GM21367 (cell line): ENCODE results near the gene RELB.
"Not testable (repeated sequence)": the region's sequence is repeated elsewhere in the genome, so short reads cannot be mapped to it uniquely, and the experiment has no call there.

ENCODE experiments used
- ATAC-seq: cut with Tn5 transposase; IDR thresholded peaks from one replicate; pipeline ENCODE4 v1.9.1; 2021; ENCODE audit not compliant: unreplicated experiment

The RELB gene

DNA sequence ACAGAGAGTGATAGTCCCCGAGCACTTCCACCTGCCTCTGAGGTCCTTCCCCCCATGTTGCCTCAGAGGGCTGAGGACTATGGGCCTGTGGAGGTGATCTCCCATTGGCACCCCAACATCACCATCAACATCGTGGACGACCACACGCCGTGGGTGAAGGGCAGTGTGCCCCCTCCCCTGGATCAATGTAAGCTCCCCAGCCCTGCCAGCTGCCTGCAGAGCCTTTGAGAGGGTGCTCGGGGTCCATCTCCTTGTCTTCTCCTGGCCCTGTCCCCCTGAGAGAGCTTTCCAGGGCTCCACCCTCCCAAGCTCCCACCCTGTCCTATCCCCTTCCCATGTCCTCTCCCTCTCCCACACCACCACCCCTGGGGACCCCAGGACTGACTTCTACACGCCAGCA, 14.9 kb upstream of the RELB start:
- ATAC-seq = no peak

DNA sequence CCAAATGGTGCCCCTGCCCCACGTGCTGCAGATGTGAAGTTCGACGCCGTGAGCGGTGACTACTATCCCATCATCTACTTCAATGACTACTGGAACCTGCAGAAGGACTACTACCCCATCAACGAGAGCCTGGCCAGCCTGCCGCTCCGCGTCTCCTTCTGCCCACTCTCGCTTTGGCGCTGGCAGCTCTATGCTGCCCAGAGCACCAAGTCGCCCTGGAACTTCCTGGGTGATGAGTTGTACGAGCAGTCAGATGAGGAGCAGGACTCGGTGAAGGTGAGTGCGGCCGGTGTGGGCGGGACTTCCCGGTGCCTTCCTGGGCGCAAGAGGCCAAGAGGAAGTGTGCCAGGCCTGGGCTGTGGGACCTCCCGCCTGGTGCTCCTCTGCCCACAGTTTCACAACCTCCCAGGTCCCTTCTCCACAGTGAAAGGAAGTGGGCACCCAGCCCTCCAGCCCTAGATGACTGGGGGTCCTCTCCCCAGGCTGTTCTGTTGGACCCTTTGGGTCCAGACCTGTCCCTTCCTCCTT, 14.1 kb upstream of the RELB start:
- ATAC-seq = no peak

DNA sequence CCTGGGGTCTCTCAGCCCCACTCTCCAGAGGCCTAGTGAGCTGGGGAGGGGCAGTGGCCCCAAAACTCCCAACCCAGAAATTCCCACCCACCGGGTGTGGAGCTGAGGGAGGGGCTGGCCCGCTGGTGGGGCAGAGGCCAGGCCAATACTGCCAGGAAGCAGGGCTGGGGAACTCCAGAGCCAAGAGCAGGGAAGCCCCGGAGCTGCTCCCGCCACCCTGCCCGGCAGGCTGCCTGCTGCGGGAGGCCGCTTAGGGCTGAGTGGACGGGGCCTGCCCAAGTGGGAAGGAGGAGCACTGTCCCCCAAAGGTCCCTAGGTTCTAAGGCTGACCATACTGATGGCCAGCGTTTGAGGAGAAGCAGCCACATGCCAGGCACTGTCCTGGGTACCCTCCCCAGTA, 13.0 kb upstream of the RELB start:
- no peak for ATAC-seq

DNA sequence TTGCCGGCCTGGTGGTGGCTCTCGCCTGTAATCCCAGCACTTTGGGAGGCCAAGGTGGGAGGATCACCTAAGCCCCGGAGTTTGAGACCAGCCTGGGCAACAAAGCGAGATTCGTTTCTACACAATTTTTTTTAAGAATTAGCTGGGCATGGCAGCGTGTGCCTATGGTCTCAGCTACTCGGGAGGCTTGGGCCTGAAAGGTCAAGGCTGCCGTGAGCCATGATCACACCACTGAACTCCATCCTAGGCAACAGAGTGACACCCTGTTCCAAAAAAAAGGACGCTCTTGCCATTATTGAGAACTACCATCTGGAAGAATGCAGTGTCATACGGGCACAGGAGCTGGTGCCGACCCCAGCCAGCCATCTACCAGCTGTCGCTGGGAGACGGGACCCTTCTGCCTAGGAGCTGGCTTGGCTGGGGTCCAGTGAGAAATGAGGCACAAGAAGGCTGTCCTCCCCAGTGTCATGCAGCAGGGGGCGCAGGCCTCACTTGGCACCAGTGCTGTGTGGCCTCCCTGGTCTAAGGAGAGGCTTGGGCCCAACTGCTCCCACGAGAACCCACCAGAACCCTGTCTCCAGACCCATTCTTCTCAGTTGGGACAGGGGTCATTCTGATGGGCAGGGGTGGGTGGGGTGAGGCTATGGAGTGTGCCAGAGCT, 12.2 kb upstream of the RELB start:
- no peak for ATAC-seq

DNA sequence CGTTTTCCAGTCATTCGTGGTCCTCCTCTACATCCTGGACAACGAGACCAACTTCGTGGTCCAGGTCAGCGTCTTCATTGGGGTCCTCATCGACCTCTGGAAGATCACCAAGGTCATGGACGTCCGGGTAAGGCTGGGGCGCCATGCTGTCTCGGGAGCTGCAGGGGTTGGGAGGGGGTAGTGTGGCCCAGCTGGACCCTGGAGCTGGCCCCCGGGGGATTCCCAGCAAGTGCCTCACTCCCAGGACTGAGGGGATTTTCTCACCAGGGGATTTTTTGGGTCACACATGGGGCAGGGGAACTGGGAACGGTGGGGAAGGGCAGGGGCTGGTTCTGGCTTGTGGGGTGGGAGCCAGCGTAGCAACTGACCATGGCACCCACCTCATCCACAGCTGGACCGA, 10.8 kb upstream of the RELB start:
- no peak for ATAC-seq

DNA sequence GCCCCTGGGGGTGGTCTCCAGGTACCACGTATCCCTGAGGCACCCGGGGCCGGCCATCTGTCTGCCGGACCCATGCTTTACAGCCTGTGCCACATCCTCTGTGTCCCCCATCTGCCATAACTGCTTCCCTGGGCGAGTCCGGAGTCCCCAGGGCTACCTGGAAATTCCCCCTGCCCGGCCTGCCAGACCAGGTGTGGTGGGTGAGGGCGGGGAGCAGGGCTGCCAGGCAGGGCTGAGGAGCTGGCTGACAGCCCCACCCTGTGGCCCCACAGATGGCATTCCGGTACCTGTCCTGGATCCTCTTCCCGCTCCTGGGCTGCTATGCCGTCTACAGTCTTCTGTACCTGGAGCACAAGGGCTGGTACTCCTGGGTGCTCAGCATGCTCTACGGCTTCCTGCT, 10.3 kb upstream of the RELB start:
- ATAC-seq = no peak

DNA sequence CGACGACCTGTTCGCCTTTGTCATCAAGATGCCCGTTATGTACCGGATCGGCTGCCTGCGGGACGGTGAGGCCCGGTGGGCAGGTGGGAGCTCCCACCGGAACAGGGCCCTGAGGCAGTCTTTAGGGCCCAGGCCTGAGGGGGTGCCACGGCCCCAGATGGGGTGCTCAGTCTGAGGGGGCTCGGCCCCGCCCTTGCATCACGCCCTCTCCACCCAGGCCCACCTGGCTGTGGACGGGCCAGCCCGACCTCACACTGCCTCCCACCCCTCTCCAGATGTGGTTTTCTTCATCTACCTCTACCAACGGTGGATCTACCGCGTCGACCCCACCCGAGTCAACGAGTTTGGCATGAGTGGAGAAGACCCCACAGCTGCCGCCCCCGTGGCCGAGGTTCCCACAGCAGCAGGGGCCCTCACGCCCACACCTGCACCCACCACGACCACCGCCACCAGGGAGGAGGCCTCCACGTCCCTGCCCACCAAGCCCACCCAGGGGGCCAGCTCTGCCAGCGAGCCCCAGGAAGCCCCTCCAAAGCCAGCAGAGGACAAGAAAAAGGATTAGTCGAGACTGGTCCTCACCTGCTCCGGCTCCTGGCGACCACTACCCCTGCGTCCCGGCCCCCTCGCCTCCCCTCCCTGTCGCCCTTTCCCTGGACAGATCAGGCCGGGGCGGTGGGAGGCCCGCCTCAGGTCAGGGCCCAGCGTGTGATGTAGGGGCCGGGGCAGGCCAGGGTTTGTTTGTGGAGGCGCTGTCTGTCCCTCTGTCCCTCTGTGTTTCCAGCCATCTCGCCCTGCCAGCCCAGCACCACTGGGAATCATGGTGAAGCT, 8.7 kb upstream of the RELB start:
- no peak for ATAC-seq

DNA sequence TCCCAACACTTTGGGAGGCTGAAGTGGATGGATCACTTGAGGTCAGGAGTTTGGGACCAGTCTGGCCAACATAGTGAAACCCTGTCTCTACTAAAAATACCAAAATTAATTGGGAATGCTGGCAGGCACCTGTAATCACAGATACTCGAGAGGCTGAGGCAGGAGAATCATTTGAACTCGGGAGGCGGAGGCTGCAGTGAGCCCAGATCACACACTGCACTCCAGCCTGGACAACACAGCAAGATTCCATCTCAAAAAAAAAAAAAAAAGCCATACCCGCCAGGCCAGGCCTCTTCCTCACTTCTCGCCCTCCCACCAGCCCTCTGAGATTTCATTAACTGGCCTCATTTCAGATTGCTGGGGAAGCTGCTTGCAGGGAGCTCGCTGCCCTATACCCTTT, 7.7 kb upstream of the RELB start:
- no peak for ATAC-seq

DNA sequence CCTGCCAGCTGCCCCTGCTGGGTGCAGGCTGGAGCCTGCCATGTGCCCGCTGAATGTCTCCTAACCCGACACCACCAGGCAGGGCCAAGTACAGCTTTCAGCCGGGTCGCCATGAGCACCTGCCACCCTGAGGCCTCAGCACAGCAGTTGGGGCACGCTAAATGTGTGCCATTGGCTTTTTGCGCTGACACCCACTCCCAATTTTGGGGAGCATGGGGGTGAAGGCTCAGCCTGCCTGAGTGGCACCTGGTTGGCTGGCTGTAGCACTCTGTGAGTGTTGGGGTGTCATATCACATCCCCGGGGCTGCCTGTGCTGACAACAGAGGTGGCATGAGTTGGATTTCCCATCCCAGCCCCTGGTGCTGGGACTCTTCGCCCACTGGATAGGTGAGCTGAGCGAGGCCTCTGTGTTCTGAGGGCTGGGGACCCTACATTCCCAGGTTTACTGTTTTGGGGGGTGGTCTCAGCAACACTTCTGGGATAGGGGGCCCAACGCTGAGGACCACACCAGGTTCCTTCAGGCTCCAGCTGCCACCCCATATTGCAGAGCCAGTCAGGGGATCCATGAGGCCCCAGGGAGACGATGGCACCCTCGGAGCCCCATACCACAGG, 7.2 kb upstream of the RELB start:
- ATAC-seq = no peak

DNA sequence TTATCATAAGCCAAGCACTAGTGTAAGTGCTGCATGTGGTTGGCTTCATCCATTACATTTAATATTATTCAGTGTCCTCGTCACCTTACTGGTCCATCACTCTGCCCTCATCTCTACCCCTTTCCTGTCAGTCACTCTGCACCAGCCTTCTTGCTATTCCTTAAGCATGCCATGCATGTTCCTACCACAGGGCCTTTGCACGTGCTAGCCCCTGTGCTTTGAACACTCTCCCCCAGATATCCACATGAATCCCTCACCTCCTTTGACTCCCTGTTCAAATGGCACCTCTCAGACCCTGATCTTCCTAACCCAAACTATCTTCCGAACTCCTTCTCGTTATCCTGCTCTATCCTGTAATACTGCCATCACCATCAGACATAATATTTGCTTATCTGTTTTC, 3.2 kb upstream of the RELB start:
- no peak for ATAC-seq

DNA sequence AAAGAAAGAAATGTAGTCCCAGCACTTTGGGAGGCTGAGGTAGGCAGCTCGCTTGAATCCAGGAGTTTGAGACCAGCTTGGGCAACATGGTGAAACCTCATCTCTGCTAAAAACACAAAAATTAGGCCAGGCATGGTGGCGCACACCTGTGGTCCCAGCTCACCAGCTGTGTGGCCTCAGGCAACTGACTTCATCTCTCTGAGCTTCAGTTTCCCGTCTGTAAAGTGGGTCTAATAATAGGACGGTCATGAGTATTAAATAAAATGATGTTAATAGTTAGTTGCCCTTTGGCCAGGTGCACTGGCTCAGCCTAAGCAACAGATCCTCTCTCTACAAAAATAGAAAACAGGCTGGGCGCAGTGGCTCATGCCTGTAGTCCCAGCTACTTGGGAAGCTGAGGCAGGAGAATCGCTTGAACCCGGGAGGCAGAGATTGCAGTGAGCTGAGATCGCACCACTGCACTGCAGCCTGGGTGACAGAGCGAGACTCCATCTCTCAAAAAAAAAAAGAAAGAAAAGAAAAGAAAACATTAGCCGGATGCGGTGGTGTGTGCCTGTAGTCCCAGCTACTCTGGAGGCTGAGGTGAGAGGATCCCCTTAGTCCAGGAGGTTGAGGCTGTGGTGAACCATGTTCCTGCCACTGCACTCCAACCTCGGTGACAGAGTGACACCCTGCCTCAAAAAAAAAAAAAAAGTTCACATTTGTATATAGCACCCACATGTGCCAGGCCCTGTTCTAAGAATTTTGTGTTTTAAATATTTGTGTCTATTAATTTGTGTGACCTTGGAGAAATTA, 1.9 kb upstream of the RELB start:
- not testable (repeated sequence) for ATAC-seq

DNA sequence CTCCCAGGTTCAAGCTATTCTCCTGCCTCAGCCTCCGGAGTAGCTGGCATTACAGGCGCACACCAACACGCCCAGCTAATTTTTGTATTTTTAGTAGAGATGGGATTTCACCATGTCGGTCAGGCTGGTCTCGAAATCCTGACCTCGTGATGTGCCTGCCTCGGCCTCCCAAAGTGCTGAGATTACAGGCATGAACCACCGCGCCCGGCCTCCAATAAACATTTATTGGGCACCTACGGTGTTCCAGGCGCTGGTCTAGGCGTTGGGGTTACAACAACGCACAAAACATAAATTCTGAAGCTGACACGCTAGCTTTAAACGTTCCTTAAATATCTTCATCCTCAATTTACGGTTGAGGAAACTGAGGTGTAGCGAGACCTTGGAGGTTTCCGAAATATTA, 599 bp upstream of the RELB start:
- not testable (repeated sequence) for ATAC-seq

DNA sequence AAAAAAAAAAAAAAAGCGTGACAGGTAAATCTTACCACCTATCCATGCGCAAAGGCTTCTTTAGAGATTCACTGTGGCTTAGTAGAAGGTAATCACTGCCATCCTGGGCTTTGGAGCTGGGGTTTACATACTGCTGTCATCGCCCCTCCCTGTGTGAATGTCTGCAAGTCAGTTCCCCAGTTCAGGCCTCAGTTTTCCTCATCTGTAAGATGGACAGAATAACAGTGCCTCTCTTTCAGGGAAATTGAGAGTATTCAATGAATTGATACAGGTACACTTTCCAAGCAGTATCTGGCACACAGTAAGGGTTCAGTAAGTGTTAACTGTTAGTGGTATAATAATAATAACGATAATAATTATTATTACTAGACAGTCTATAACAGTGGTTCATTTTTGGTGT, 2.2 kb downstream of the RELB start:
- ATAC-seq = no peak

DNA sequence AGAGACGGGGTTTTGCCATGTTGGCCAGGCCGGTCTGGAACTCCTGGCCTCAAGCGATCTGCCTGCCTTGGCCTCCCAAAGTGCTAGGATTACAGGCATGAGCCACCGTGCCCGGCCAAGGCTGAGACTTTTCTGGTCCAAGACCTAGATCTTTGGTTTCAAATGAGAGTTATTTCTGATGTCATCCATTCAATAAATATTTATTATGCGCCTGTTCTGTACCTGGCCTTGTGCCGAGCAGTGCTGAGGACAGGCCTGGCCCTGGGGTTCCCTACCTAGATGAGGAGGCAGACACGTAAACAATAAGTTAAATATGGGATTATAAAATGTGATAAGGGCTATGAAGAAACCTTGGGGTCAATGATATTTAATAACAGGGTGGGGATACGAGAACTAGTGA, 4.5 kb downstream of the RELB start:
- no peak for ATAC-seq

DNA sequence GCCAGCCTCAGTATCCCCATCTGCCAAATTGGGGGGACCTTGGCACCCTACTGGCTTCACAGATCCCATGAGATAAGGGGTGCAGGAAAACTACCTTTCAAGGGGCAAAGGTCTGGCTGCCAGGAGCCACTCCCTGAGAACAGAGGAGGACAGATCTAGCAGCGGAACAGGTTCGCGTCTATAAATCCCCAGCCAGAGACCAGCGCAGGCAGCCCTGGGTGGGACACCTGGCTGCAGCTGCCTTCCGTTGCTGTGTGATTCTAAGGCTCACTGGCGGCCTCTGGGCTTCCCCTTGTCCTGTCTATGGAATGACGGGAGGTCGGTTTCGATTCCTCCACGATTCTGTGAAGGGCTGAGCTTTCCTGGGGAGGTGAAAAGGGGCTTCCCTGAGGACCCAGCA, 7.3 kb downstream of the RELB start:
- no peak for ATAC-seq

DNA sequence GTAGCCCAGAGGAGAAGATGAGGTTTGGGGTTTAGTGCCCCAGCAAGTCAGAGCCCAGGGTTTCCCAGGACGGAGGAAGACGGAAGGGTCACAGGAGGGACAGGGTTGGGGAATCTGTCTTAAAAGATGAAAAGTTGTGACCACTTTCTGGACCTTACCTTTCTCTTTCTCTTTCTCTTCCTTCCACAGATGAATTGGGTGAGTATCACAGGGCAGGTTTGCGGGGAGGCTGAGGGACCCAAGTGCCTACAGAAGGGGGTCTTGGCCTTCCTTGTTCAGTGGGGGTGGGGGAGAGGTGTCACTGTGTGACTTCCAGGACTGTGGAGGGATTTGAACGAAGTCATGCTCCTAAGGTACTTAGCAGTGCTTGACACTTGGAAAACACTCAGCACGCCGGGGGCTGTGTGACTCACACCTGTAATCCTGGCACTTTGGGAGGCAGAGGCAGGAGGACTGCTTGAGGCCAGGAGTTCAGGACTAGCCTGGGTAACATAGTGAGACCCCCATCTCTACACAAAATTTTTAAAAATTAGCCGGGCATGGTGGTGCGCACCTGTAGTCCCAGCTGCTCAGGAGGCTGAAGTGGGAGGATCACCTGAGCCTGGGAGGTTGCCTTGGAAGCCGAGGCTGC, 8.5 kb downstream of the RELB start:
- ATAC-seq = no peak

DNA sequence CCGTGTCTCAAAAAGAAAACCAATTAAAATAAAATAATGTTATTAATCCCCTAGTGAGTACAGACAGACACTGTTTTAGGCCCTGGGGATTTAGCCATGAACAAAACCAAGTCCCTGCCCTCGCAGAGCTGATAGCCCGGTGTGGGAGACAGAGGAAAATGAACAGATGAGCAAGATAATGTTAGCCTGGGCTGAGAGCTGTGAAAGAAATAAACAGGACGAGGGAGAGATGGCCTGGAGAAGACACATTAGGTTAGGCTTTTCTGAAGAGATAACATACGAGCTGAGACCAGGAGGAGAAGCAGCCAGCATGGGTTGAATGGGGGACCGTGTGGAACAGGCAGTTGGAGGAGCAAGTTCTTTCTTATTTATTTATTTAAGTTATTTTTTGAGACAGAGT, 9.0 kb downstream of the RELB start:
- ATAC-seq = no peak

DNA sequence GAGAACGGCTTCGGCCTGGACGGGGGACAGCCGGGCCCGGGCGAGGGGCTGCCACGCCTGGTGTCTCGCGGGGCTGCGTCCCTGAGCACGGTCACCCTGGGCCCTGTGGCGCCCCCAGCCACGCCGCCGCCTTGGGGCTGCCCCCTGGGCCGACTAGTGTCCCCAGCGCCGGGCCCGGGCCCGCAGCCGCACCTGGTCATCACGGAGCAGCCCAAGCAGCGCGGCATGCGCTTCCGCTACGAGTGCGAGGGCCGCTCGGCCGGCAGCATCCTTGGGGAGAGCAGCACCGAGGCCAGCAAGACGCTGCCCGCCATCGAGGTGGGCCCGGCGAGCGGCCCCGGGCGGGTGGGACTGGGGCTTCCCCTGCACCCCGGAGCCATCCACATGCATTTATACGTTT, 10.7 kb downstream of the RELB start:
- no peak for ATAC-seq

DNA sequence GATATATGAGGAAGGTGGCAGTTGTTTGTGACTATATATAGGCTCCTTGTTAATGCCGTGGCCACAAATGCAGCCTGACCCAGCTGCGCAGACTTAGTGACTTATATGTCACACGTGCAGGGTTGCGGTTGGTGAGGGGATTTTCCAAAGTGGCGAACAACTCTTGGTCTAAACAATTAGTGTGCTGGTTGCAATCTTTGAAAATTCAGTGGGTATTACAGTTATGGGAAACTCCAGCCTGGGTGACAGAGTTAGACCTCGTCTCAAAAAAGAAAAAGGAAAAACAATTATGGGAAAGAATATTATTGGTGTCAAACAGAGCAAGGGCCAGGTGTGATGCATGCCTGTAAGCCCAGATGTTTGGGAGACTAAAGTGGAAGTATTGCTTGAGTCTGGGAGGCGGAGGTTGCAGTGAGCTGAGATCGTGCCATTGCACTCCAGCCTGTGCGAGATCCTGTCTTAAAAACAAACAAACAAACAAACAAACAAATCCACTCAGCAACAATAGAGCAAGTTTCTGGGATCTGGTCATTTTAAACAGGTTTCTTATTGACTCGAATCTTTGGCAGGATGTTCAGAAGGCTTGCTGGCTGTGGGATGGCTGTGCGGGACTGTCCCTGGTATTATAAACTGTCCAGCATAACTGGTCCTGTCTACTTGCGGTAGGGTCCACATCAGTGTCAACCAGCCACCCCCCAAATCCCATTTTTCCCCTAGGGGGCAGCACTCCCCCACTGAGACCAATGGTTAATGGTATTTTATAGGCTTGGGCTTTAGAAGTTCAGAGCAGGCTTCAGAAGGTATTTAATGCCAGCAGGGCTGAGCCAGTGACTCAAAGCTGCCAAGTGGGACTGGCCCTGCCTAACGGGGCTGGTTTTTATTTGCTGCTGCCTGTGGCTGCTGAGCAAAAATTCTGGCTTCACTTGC, 15.4 kb downstream of the RELB start:
- ATAC-seq = peak; percentile 69

DNA sequence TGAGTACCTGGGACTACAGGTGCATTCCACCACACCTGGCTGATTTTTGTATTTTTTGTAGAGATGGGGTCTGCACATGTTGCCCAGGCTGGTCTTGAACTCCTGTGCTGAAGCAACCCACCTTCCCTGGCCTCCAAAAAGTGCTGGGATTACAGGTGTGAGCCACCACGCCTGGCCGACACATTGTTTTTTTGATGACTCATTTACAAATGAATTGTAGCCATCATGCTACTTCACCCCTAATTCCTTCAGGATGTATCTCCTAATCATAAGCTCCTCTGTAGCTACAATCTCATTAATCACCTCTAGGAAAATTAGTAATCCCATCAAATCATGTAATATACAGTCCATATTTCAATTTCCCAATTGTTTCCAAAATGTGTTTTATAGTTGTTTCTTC, 17.9 kb downstream of the RELB start:
- ATAC-seq = no peak
